Adrenal gland (tissue), 12 donors: Measurements from ENCODE around the gene UBE3C. TPM values are rescaled to one million over a fixed set of nuclear protein-coding genes. Genes with fewer than 3 reads are reported as not detected.

Source experiments
- DNase-seq, 7 donors: peaks; one replicate each; pipeline ENCODE4 v3.0.0-alpha.2; 2019 to 2020
- H3K27ac ChIP-seq, 5 donors: fragments of 200-600 bp; sonication (generic) in 4 of 5; 1 replicate in 3 of 5; 2 replicates in 2 of 5; pipeline versions ENCODE4 v1.5.1 to v1.8.0; 2016 to 2020; ENCODE audit warnings: mild to moderate bottlenecking in 1 of 5
- H3K27me3 ChIP-seq: fragments of 200-600 bp; 2 replicates; pipeline ENCODE4 v1.8.0; 2021
- H3K36me3 ChIP-seq, 2 donors: fragments of 200-600 bp; replicated peaks in 1 of 2; 1 replicate in 1 of 2; 2 replicates in 1 of 2; pipeline versions ENCODE4 v1.5.1 to v1.8.0; 2018 to 2022
- H3K4me1 ChIP-seq, 2 donors: fragments of 200-600 bp; replicated peaks in 1 of 2; 1 replicate in 1 of 2; 2 replicates in 1 of 2; pipeline versions ENCODE4 v1.5.1 to v1.8.0; 2018 to 2021
- H3K4me3 ChIP-seq, 4 donors: fragments of 200-600 bp; sonication (generic) in 3 of 4; one replicate each; pipeline ENCODE4 v1.5.1; 2016 to 2018
- H3K9me3 ChIP-seq, 3 donors: fragments of 200-600 bp; sonication (generic) in 1 of 3; replicated peaks in 1 of 3; 1 replicate in 2 of 3; 2 replicates in 1 of 3; pipeline versions ENCODE4 v1.5.1 to v1.8.0; 2016 to 2021
- POLR2A ChIP-seq, 2 donors: fragments of 450-650 bp; IDR thresholded peaks; one replicate each; pipeline ENCODE4 v1.6.1; 2017; ENCODE audit warnings: antibody characterized with exemption in 2 of 2, mild to moderate bottlenecking in 2 of 2, moderate library complexity in 1 of 2
- WGBS, 4 donors: extraction: QIAGEN DNeasy Blood & Tissue Kit in 2 of 4; methylation state at CpG; one replicate each; pipeline versions ENCODE4 v1.1.5 to v1.1.7; 2013 to 2017; 5-methylcytosine and 5-hydroxymethylcytosine counted together
- intact Hi-C, 2 donors: fragments of 100-400 bp; cut with DNase I; formaldehyde crosslinking; loops; one replicate each; pipeline versions ENCODE4 v1.14.1 to v1.15.0; 2022 to 2023
- polyA plus RNA-seq, 3 donors: library from polyadenylated mRNA; stranded (reverse); fragments of 200-250 nt in 2 of 3; fragments of 350-450 nt in 1 of 3; fragmentation: Illumina TruSeq in 1 of 3; extraction: RNeasy Lipid Tissue Mini Kit (QIAGEN cat#74804) in 1 of 3; gene quantifications; one replicate each; pipeline ENCODE4 v1.2.3, GENCODE V29; 2013 to 2014
- total RNA-seq, 9 donors: library from RNA; depleted of rRNA in 4 of 9; stranded (reverse); fragments of >200 nt in 4 of 9; fragments of 120-200 nt in 1 of 9; fragmentation: NEBNext Ultra II Directional in 1 of 9; extraction: Animal tissue kit (Norgen Biotek cat#: 25700) in 1 of 9; gene quantifications; one replicate each; pipeline versions ENCODE4 v1.1.0 to v1.2.4, GENCODE V29; 2013 to 2023
- TF ChIP-seq, protein P1 (sequence below), 6 experiments: fragments of 450-650 bp in 4 of 6; fragments of 200-600 bp in 2 of 6; sonication (generic) in 1 of 6; IDR thresholded peaks; 1 replicate in 5 of 6; 2 replicates in 1 of 6; pipeline versions ENCODE4 v1.5.1 to v1.8.0; 2016 to 2021; ENCODE audit warnings: antibody characterized with exemption in 6 of 6, mild to moderate bottlenecking in 2 of 6, moderate library complexity in 1 of 6
- donor health status: healthy with polysubstance abuse.
- donor health status: Bipolar disorder and iron deficiency.
- donor health status: DM: yes; HTN: yes; CAD: no.
- donor health status: DM: no; HTN: no; CAD: no.
- donor health status: DM: no; HTN: no; CAD: no.
- donor health status: DM: yes; HTN: yes; CAD: no.

UBE3C gene
- total and polyA plus RNA-seq, 12 donors: 11.7 to 58.1 (median 46.2) TPM

DNA sequence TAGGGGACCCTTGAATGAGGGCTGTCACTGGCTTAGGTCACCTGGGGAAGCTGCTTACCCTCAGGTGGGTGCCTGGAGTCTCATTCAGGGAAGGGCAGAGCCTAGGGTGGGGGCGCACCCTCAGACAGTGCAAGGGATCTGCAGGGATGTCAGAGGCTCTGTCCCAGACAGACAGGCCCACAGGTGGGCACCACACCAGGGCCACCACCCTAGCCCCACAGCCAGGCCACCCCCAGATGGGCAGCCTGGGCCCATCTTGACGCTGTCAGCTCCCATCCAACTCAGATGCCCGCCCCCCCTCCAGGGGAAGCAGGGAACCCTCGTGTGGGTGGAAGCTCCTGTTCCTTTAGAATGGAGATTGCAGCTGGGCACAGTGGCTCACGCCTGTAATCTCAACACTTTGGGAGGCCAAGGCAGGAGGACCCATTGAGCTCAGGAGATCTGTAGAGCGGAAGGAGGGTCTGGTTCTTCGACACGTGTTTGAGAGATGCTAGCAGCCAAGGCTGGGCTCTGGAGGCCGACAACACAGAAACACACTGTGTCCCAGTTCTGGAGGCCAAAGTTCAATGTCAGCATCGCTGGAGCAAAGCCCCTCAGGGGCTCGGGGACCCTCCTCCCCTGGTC is 139.6 kb downstream of the UBE3C start:
- intact Hi-C loops: no loop called here
- Histone ChIP-seq H3K27me3 (peaks cover 14% of the 10 kb centered on the region), H3K27ac (no peak overlapping the region), H3K4me3 (no peak overlapping the region), H3K36me3 (no peaks in the 10 kb centered on the region), H3K9me3 (no peaks in the 10 kb centered on the region), H3K4me1 (peaks cover 6 to 30% of the 10 kb centered on the region in 2 donors)
- TF ChIP-seq POLR2A (IDR thresholded peaks at IDR 0.05): no peak
- TF ChIP-seq, protein P1, sequence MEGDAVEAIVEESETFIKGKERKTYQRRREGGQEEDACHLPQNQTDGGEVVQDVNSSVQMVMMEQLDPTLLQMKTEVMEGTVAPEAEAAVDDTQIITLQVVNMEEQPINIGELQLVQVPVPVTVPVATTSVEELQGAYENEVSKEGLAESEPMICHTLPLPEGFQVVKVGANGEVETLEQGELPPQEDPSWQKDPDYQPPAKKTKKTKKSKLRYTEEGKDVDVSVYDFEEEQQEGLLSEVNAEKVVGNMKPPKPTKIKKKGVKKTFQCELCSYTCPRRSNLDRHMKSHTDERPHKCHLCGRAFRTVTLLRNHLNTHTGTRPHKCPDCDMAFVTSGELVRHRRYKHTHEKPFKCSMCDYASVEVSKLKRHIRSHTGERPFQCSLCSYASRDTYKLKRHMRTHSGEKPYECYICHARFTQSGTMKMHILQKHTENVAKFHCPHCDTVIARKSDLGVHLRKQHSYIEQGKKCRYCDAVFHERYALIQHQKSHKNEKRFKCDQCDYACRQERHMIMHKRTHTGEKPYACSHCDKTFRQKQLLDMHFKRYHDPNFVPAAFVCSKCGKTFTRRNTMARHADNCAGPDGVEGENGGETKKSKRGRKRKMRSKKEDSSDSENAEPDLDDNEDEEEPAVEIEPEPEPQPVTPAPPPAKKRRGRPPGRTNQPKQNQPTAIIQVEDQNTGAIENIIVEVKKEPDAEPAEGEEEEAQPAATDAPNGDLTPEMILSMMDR (IDR thresholded peaks at IDR 0.05): no peak
- DNase-seq: no peak
- WGBS, 4 donors: 70 to 82% (median 77%) methylated on average over 6 to 11 of the region's 11 CpGs

DNA sequence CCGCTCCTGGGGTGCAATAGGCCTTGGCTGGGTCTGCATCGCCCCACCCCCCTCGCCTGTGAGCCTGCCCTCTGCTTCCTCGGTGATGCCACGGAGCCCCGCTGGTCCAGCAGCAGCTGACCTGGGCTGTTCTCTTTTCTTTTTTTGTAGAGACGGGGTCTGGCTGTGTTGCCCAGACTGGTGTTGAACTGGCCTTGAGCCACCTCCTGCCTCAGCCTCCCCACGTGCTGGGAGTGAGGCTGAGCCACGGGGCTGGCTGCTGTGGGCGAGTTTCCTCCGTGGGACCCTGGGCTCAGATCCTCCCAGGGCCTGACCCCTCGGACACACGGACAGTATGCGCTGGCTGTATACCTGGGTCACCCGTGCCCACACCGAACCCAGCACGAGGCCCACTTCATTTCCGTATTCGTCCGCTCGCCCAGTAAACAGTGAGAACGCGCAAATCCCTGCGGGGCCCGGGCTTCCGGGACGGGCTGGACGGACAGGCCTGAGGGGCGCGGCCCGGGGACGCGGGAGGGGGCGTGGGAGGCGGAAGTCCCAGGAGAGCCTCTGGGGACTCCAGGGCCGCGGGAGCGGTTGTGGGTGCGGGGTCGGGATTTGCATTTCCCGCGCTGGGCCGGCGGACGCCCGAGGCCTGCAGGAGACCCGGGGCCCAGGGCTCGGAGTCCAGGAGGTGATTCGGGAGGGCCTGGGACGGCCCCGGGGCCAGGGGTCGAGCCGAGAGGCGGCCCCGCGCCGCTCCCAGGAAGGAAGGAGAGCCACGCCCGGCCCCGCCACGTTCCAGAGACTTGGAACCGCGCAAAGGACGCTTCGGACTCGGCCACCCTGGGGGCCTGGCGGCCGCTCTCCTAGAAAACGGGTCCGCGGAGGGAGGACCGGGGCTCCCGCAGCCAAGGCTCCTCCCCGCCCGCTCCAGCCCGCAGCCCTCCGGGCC is 140.3 kb downstream of the UBE3C start:
- DNase-seq: peak in 3 of 7 donors; percentile 26 to 31 (median 26)
- intact Hi-C loops: no loop called here
- TF ChIP-seq POLR2A (IDR thresholded peaks at IDR 0.05): no peak
- TF ChIP-seq, protein P1 (IDR thresholded peaks at IDR 0.05): no peak
- Histone ChIP-seq H3K27ac (peak overlapping the region in 1 of 5 donors; percentile 45), H3K4me3 (peak overlapping the region in 2 of 4 donors; percentile 28 to 62), H3K9me3 (no peaks in the 10 kb centered on the region), H3K4me1 (peaks cover 0 to 22% of the 10 kb centered on the region in 2 donors), H3K36me3 (no peaks in the 10 kb centered on the region), H3K27me3 (peaks cover 14% of the 10 kb centered on the region)
- WGBS, 4 donors: 19 to 72% (median 27%) methylated on average over 7 to 74 of the region's 77 CpGs

DNA sequence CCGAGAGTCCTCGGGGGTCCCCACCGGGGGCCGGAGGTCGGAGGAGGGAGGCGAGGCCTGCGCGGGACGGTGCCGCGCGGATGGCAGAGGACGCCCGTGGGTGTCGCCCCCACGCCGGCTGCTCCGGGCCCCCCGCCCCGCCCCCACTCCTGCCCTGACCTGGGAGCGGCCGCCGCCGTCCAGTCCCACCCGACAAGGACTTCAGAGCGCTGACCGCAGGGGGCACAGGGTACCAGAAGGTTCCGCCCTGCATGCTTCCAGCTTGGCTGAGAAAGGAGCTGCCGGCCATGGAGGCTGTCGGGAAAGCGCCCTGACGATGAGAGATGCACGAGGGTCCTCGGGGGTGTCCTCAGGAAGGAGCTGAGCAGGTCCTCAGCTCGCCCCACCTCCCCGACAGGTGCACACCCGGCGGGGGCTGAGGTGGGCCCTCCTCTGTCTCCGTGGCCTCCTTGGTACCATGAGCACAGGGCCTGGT is 141.1 kb downstream of the UBE3C start:
- Histone ChIP-seq H3K4me1 (peaks cover 0 to 22% of the 10 kb centered on the region in 2 donors), H3K36me3 (no peaks in the 10 kb centered on the region), H3K27me3 (peaks cover 14% of the 10 kb centered on the region), H3K4me3 (peak overlapping the region in 2 of 4 donors; percentile 28 to 62), H3K9me3 (no peaks in the 10 kb centered on the region), H3K27ac (no peak overlapping the region)
- WGBS, 4 donors: 24 to 90% (median 38%) methylated on average over 2 to 39 of the region's 39 CpGs
- no peak for DNase-seq
- TF ChIP-seq, protein P1 (IDR thresholded peaks at IDR 0.05): no peak
- TF ChIP-seq POLR2A (IDR thresholded peaks at IDR 0.05): no peak
- intact Hi-C loops: no loop called here

DNA sequence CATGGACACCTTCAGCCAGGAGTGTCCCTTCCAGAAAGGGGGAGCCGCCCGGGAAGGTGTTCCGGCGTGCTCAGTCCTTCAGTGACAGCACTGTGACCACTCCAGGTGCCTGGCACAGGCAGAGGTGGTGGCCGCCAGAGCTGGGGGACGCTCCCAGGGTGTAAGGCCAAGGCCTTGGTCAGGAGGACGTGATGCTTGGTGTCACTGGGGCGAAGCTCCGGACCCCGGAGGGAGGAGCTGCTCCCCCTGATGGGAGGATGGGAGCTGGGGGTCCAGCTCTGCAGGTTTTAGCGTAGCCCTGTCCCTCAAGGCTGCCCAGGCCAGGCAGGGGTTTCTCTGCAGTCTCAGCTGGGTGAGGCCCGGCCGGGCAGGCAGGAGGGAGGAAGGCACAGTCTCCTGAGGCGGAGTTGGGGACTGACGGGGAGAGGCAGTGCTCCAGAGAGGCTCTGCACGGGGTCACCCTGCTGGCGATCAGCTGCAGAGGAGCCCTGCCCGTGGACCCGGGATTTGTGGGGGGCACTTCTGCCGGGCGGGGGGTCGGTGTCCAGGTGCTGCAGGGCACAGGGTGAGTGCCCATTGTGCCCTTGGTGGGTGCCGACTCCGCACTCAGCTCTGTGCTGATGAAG is 141.6 kb downstream of the UBE3C start:
- Histone ChIP-seq H3K27me3 (peaks cover 14% of the 10 kb centered on the region), H3K4me1 (peaks cover 0 to 22% of the 10 kb centered on the region in 2 donors), H3K4me3 (no peak overlapping the region), H3K9me3 (no peaks in the 10 kb centered on the region), H3K27ac (no peak overlapping the region), H3K36me3 (no peaks in the 10 kb centered on the region)
- TF ChIP-seq POLR2A (IDR thresholded peaks at IDR 0.05): no peak
- TF ChIP-seq, protein P1 (IDR thresholded peaks at IDR 0.05): no peak
- intact Hi-C loops: no loop called here
- no peak for DNase-seq
- 90 to 93% (median 91%) methylated on average over 5 to 24 of the region's 24 CpGs for WGBS, 4 donors
